ENCODE measurements around the gene SPEN.

GRCh38 chr1:15931884-15932283, 84.4 kb downstream of the SPEN start:
- TF ChIP-seq CTCF (IDR thresholded peaks at IDR 0.05; ENCODE audit: borderline replicate concordance, extremely low read depth, low read length, poor library complexity, severe bottlenecking) = no peak
- TF ChIP-seq EZH2 (IDR thresholded peaks at IDR 0.05; ENCODE audit: borderline replicate concordance, low read depth, low read length, severe bottlenecking) = no peak
